Naive B cell (primary cell): ENCODE results near the gene TSEN2. TPM values are rescaled to one million over a fixed set of nuclear protein-coding genes. Genes with fewer than 3 reads are reported as not detected.

ENCODE experiments used
- ATAC-seq, 2 donors: fragments of 150-1000 bp; cut with Tn5 transposase; 2 replicates each; pipeline ENCODE4 v1.10.0; 2021; ENCODE audit warnings: low read depth in 2 of 2, mild to moderate bottlenecking in 2 of 2, moderate library complexity in 2 of 2
- DNase-seq: peaks from one replicate; pipeline ENCODE4 v3.0.0; 2022
- H3K27ac Mint-ChIP-seq, 6 donors: one replicate each; pipeline ENCODE4 v1.8.0; 2020 to 2022; ENCODE audit warnings: mild to moderate bottlenecking in 6 of 6, mixed read lengths in 6 of 6, moderate library complexity in 5 of 6, inconsistent platforms in 2 of 6
- H3K27me3 Mint-ChIP-seq, 3 donors: one replicate each; pipeline ENCODE4 v1.8.0; 2021 to 2022; ENCODE audit warnings: mixed read lengths in 3 of 3, mild to moderate bottlenecking in 1 of 3
- H3K36me3 Mint-ChIP-seq, 2 donors: one replicate each; pipeline ENCODE4 v1.8.0; 2020 to 2022; ENCODE audit warnings: mixed read lengths in 2 of 2, inconsistent platforms in 1 of 2, mild to moderate bottlenecking in 1 of 2
- H3K4me1 Mint-ChIP-seq, 3 donors: one replicate each; pipeline ENCODE4 v1.8.0; 2020 to 2022; ENCODE audit warnings: mixed read lengths in 3 of 3, inconsistent platforms in 1 of 3, mild to moderate bottlenecking in 1 of 3, moderate library complexity in 1 of 3
- H3K4me3 Mint-ChIP-seq, 8 donors: one replicate each; pipeline ENCODE4 v1.8.0; 2020 to 2022; ENCODE audit warnings: mild to moderate bottlenecking in 8 of 8, mixed read lengths in 8 of 8, moderate library complexity in 8 of 8, inconsistent platforms in 2 of 8
- H3K9me3 Mint-ChIP-seq, 7 donors: one replicate each; pipeline ENCODE4 v1.8.0; 2020 to 2022; ENCODE audit warnings: mixed read lengths in 7 of 7, mild to moderate bottlenecking in 5 of 7, inconsistent platforms in 2 of 7, moderate library complexity in 1 of 7
- polyA plus RNA-seq, 6 donors: library from polyadenylated mRNA; unstranded; fragments of 300-500 nt; fragmentation: Illumina TruSeq; gene quantifications; one replicate each; pipeline ENCODE4 v1.2.3, GENCODE V29; 2021; ENCODE audit warnings: low read depth in 6 of 6

The TSEN2 gene
- polyA plus RNA-seq, 6 donors from 2014 or later, result 6.6 to 16.1 (median 11.4) TPM

DNA sequence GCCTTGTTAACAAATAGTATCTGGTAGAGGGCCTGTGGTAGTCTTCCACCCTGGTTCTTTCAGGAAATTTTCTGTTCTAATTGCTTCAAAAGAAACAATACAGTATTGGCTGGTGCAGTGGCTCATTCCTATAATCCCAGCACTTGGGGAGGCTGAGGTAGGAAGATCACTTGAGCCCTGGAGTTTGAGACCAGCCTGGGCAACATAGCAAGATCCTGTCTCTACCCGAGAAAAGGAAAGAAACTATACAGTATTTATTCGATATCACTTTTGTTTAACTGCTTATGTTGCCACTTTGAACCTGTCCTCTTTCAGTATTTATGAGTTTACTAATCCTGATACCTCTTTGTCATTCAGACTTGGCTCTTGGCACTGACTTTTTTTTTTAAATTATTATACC, 77.1 kb downstream of the TSEN2 start:
- H3K27me3 Mint-ChIP-seq, result no peaks in the 10 kb centered on the region
- no peak for ATAC-seq
- H3K27ac Mint-ChIP-seq, result no peak overlapping the region

DNA sequence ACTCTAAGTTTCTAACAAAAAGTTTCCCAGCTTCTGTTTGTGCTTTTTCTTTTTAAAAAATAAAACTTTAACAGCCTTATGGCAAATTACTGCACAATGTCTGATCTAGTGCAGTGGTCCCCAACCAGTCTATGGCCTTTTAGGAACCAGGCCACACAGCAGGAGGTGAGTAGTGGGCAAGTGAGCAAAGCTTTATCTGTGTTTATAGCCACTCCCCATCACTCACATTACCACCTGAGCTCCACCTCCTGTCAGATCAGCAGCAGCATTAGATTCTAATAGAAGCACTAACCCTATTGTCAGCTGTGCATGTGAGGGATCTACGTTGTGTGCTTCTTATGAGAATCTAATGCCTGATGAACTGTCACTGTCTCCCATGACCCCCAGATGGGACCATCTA, 78.2 kb downstream of the TSEN2 start:
- H3K36me3 Mint-ChIP-seq, result peaks cover 12 to 13% of the 10 kb centered on the region in 2 donors
- ATAC-seq, result no peak
- H3K4me3 Mint-ChIP-seq, result no peak overlapping the region
- H3K4me1 Mint-ChIP-seq, result peaks cover 50 to 61% (median 51%) of the 10 kb centered on the region in 3 donors
- H3K9me3 Mint-ChIP-seq, result peaks cover 5 to 17% (median 11%) of the 10 kb centered on the region in 7 donors
- H3K27ac Mint-ChIP-seq, result peak overlapping the region in 2 of 6 donors; percentile 46 to 66
- no peaks in the 10 kb centered on the region for H3K27me3 Mint-ChIP-seq
- DNase-seq, result no peak

More for the DNA sequence above, 77.1 kb downstream of the TSEN2 start:
- peaks cover 48 to 61% (median 54%) of the 10 kb centered on the region in 3 donors for H3K4me1 Mint-ChIP-seq
- peaks cover 5 to 10% of the 10 kb centered on the region in 2 donors for H3K36me3 Mint-ChIP-seq
- peaks cover 4 to 11% (median 6%) of the 10 kb centered on the region in 7 donors for H3K9me3 Mint-ChIP-seq
- H3K4me3 Mint-ChIP-seq, result no peak overlapping the region
- DNase-seq, result no peak

DNA sequence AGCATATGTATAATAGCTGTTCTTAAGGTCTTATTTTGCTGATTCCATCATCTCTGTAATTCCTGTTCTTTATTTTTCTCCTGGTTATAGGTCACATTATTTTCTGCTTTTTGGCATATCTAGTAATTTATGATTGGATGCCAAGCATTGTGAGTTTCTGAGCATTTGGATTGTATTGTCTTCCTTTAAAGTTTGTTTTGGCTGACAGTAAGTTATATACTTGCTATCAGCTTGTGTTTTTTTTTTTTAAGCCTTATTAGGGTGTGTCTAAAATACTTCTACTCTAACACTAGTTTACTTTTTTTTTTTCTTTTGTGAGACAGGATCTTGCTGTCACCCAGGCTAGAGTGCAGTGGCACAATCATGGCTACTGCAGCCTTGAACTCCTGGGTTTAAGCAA, 82.7 kb downstream of the TSEN2 start:
- ATAC-seq, result no peak
- H3K27ac Mint-ChIP-seq, result no peak overlapping the region
- H3K4me1 Mint-ChIP-seq, result peaks cover 17 to 28% (median 21%) of the 10 kb centered on the region in 3 donors
- no peak overlapping the region for H3K4me3 Mint-ChIP-seq
- no peaks in the 10 kb centered on the region for H3K27me3 Mint-ChIP-seq
- H3K9me3 Mint-ChIP-seq, result peaks cover 5 to 22% (median 11%) of the 10 kb centered on the region in 7 donors
- no peak for DNase-seq
- H3K36me3 Mint-ChIP-seq, result peaks cover 25 to 33% of the 10 kb centered on the region in 2 donors

DNA sequence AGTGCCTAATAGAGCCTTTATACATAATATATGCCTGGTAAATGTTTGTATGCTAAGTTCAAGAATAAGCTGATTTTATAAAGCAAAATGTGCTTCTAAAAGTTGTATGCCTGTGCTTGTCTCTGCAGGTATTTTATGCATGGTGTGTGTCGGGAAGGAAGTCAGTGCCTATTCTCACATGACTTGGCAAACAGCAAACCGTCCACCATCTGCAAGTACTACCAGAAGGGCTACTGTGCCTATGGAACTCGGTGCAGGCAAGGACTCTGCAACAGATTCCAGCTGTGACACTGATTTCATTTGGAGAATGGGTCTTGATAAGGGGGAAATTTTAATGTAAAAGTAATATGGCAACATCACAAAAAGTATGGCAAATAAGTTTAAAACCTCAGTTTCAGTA, 84.5 kb downstream of the TSEN2 start:
- ATAC-seq, result no peak
- H3K27me3 Mint-ChIP-seq, result no peaks in the 10 kb centered on the region
- H3K27ac Mint-ChIP-seq, result no peak overlapping the region
- DNase-seq, result no peak
- H3K36me3 Mint-ChIP-seq, result peaks cover 28 to 33% of the 10 kb centered on the region in 2 donors
- H3K4me3 Mint-ChIP-seq, result no peak overlapping the region
- peaks cover 13 to 21% (median 19%) of the 10 kb centered on the region in 3 donors for H3K4me1 Mint-ChIP-seq
- peaks cover 5 to 22% (median 11%) of the 10 kb centered on the region in 7 donors for H3K9me3 Mint-ChIP-seq

DNA sequence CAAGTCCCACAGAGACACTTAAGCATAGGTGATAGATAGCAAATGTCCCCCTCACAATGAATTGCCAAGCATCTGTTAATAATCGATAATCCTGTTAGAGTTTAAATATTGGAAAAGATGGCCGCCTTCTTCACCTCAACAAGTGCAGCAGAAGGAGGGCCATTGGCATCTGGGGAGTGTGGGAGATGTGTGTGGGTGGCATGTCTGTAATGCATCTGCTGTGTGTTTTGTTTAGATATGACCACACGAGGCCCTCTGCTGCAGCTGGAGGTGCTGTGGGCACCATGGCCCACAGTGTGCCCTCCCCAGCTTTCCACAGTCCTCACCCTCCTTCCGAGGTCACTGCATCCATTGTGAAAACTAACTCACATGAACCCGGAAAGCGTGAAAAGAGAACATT, 85.6 kb downstream of the TSEN2 start:
- peaks cover 8 to 17% (median 13%) of the 10 kb centered on the region in 3 donors for H3K4me1 Mint-ChIP-seq
- peak overlapping the region in 1 of 6 donors; percentile 12 for H3K27ac Mint-ChIP-seq
- ATAC-seq, result no peak
- no peak overlapping the region for H3K4me3 Mint-ChIP-seq
- DNase-seq, result no peak
- H3K9me3 Mint-ChIP-seq, result peaks cover 5 to 22% (median 11%) of the 10 kb centered on the region in 7 donors
- H3K27me3 Mint-ChIP-seq, result no peaks in the 10 kb centered on the region
- H3K36me3 Mint-ChIP-seq, result peaks cover 36 to 39% of the 10 kb centered on the region in 2 donors

DNA sequence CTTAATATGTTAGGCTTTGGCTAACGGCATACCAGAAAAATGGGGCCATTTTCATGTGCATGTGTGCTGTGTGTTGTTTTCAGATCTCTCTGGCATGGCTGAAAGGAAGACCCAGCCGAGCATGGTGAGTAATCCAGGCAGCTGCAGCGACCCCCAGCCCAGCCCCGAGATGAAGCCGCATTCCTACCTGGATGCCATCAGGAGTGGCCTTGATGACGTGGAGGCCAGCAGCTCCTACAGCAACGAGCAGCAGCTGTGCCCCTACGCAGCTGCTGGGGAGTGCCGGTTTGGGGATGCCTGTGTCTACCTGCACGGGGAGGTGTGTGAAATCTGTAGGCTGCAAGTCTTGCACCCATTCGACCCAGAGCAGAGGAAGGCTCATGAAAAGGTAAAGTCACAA, 87.7 kb downstream of the TSEN2 start:
- Mint-ChIP-seq H3K27ac (no peak overlapping the region), H3K4me1 (peaks cover under 1 to 12% (median 11%) of the 10 kb centered on the region in 3 donors), H3K4me3 (no peak overlapping the region), H3K9me3 (peaks cover under 1 to 5% (median 1%) of the 10 kb centered on the region in 7 donors), H3K36me3 (peaks cover 42 to 48% of the 10 kb centered on the region in 2 donors), H3K27me3 (no peaks in the 10 kb centered on the region)
- DNase-seq, result no peak
- ATAC-seq, result no peak

DNA sequence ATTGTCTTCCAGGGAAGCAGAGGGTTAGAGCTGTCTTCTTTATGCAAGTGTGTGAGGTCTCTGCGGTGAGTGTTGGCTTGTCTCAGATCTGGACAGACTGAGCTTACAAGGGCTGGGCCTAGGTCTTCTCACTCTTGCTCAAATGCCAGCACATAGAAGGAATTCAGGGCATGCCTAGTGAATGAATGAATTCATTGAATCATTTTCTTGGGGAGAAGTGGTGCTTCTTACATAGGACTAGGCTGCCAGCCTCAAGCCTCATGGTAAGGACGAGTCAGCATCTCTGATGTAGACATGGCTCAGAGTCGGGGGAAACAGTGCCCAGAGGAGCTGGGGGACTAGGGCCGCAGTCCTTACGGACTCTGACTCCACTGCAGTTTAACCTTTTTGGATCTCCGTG, 89.9 kb downstream of the TSEN2 start:
- H3K36me3 Mint-ChIP-seq, result peaks cover 47 to 53% of the 10 kb centered on the region in 2 donors
- H3K9me3 Mint-ChIP-seq, result peaks cover 0 to 6% (median 3%) of the 10 kb centered on the region in 7 donors
- H3K4me3 Mint-ChIP-seq, result no peak overlapping the region

DNA sequence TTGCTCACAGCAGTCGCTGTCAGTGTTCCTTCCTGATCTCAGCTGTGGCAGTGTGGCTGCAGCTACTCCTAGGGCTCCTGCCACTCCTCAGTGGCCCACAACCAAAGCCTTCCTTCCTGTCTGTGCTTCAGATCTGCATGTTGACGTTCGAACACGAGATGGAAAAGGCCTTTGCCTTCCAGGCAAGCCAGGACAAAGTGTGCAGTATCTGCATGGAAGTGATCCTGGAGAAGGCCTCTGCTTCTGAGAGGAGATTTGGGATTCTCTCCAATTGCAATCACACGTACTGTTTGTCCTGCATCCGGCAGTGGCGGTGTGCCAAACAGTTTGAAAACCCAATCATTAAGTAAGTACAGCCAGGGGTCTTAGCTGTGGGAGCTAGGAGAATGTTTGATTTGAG, 90.4 kb downstream of the TSEN2 start:
- H3K9me3 Mint-ChIP-seq, result peaks cover 0 to 6% (median 3%) of the 10 kb centered on the region in 7 donors
- H3K4me3 Mint-ChIP-seq, result peak overlapping the region in 1 of 8 donors; percentile 66
- ATAC-seq (no peak), DNase-seq (no peak)
- H3K4me1 Mint-ChIP-seq, result peaks cover 7 to 12% (median 8%) of the 10 kb centered on the region in 3 donors
- peak overlapping the region in 1 of 6 donors; percentile 70 for H3K27ac Mint-ChIP-seq
- no peaks in the 10 kb centered on the region for H3K27me3 Mint-ChIP-seq
- H3K36me3 Mint-ChIP-seq, result peaks cover 44 to 54% of the 10 kb centered on the region in 2 donors

More for the DNA sequence above, 89.9 kb downstream of the TSEN2 start:
- no peaks in the 10 kb centered on the region for H3K27me3 Mint-ChIP-seq
- no peak for DNase-seq
- H3K27ac Mint-ChIP-seq, result peak overlapping the region in 1 of 6 donors; percentile 63
- ATAC-seq, result no peak
- H3K4me1 Mint-ChIP-seq, result peaks cover 1 to 8% (median 3%) of the 10 kb centered on the region in 3 donors

DNA sequence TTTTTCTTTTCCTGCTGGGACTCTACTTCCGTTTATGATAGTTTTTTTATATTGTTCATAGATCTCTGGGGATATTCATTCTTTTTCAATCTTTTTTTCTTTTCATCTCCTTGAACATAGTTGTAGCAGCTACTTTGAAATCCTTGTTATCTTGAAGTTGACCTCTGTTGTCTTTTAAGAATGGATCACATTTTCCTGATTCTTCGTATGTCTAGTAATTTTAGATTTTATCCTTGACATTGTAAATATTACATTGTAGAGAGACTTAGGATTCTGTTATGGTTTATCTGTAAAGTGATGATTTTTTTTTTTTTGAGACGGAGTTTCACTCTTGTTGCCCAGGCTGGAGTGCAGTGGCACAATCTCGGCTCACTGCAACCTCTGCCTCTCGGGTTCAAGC, 93.1 kb downstream of the TSEN2 start:
- peak overlapping the region in 2 of 6 donors; percentile 31 to 45 for H3K27ac Mint-ChIP-seq
- peaks cover 11 to 16% (median 15%) of the 10 kb centered on the region in 3 donors for H3K4me1 Mint-ChIP-seq
- H3K36me3 Mint-ChIP-seq, result peaks cover 32 to 42% of the 10 kb centered on the region in 2 donors
- H3K4me3 Mint-ChIP-seq, result no peak overlapping the region
- peaks cover 0 to 6% (median 3%) of the 10 kb centered on the region in 7 donors for H3K9me3 Mint-ChIP-seq
- DNase-seq (no peak), ATAC-seq (no peak)
- H3K27me3 Mint-ChIP-seq, result no peaks in the 10 kb centered on the region

DNA sequence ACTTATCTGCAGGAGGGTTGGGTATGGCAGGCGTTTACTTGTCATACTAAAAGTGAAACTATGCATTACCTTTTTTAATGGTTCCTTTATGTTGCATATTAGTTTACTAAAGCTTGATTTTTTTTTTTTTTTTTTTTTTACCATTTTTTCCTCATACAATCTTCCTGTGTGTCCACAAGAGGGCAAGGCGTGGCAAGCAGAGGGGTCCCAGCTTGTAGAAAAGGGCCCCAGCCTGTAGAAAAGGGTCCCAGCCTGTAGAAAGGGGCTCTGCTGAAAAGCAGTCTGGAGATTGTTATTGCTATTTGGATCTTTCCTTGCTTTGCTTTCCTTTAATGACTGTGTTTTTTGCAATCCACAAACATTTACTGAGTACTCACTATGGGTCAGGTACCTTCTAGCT, 94.5 kb downstream of the TSEN2 start:
- H3K4me3 Mint-ChIP-seq, result no peak overlapping the region
- no peaks in the 10 kb centered on the region for H3K27me3 Mint-ChIP-seq
- H3K27ac Mint-ChIP-seq, result peak overlapping the region in 2 of 6 donors; percentile 7 to 90
- H3K36me3 Mint-ChIP-seq, result peaks cover 35 to 42% of the 10 kb centered on the region in 2 donors
- ATAC-seq, result no peak
- H3K9me3 Mint-ChIP-seq, result peaks cover 0 to 6% (median 3%) of the 10 kb centered on the region in 7 donors
- H3K4me1 Mint-ChIP-seq, result peaks cover 11 to 16% (median 15%) of the 10 kb centered on the region in 3 donors
- DNase-seq, result no peak

DNA sequence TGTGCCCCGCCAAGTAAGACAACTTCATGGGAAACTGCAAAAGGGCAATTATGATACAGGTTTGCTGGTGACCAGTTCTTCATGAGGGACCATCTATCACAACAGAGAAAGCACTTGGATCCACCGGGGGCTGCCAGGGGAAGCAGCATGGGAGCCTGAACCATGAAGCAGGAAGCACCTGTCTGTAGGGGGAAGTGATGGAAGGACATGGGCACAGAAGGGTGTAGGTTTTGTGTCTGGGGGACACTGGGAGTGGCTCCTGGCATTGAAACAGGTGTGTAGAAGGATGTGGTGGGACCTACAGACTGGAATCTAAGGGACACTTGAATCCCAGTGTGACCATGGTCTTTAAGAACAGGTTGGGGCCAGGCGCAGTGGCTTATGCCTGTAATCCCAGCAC, 95.2 kb downstream of the TSEN2 start:
- Mint-ChIP-seq H3K27ac (peak overlapping the region; percentile 11 to 90 (median 75)), H3K4me1 (peaks cover 11 to 16% (median 15%) of the 10 kb centered on the region in 3 donors), H3K36me3 (peaks cover 30 to 38% of the 10 kb centered on the region in 2 donors), H3K27me3 (no peaks in the 10 kb centered on the region), H3K9me3 (peaks cover 0 to 6% (median 3%) of the 10 kb centered on the region in 7 donors), H3K4me3 (no peak overlapping the region)
- DNase-seq (no peak), ATAC-seq (peak in 1 of 2 donors; percentile 28)

DNA sequence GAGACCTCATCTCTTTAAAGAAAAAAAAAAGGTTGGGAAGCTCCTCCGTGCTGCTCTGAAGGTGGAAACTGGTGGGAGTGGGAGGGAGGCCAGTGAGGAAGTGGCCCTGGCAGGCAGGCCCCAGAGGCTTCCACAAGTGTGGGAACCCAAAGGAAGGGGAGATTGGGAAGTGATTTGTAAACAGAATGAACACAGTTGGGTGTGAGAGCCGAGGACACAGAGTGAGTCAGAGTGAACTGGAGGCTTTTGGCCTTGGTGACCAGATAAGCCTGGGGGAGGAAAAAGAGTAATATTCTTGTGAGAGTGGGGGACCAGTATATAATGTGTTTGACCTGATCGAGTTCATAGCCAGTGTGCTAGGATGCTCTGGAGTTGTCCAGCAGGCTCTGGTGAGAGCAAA, 95.6 kb downstream of the TSEN2 start:
- peaks cover 30 to 43% of the 10 kb centered on the region in 2 donors for H3K36me3 Mint-ChIP-seq

DNA sequence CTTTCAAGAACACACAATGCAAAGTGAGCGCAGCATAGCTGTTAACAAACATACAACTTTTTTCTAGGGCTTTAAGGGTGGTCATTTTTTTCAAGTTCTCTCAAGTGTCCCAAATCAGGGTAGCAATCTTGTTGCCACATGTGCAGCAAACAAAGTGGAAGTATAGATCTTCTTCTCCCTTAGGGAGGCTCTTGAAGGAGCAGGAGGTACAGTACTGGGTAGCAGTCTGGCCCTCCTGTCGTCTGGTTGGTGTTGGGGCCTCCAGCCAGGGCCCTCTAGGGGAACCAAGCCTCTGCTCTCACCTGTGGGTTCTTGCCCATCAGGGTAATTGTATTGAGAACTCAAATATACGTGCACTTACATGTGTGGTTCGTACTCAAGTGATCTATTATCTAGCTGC, 98.5 kb downstream of the TSEN2 start:
- H3K9me3 Mint-ChIP-seq, result no peaks in the 10 kb centered on the region
- no peak for DNase-seq
- H3K4me3 Mint-ChIP-seq, result no peak overlapping the region
- H3K27me3 Mint-ChIP-seq, result no peaks in the 10 kb centered on the region
- peaks cover 11 to 19% of the 10 kb centered on the region in 2 donors for H3K36me3 Mint-ChIP-seq
- peaks cover 11 to 16% (median 15%) of the 10 kb centered on the region in 3 donors for H3K4me1 Mint-ChIP-seq
- peak overlapping the region in 2 of 6 donors; percentile 39 to 57 for H3K27ac Mint-ChIP-seq
- no peak for ATAC-seq

More for the DNA sequence above, 95.6 kb downstream of the TSEN2 start:
- peaks cover 11 to 16% (median 15%) of the 10 kb centered on the region in 3 donors for H3K4me1 Mint-ChIP-seq
- peaks cover 0 to 6% (median 3%) of the 10 kb centered on the region in 7 donors for H3K9me3 Mint-ChIP-seq
- H3K27ac Mint-ChIP-seq, result peak overlapping the region in 4 of 6 donors; percentile 11 to 90 (median 88)
- DNase-seq (no peak), ATAC-seq (no peak)
- H3K4me3 Mint-ChIP-seq, result peak overlapping the region in 2 of 8 donors; percentile 19 to 25
- H3K27me3 Mint-ChIP-seq, result no peaks in the 10 kb centered on the region
